Measurements from ENCODE around the gene PPP4R4.
A peak's percentile ranks its signal among the peaks of the same experiment; 100 is the strongest.

The PPP4R4 gene

DNA sequence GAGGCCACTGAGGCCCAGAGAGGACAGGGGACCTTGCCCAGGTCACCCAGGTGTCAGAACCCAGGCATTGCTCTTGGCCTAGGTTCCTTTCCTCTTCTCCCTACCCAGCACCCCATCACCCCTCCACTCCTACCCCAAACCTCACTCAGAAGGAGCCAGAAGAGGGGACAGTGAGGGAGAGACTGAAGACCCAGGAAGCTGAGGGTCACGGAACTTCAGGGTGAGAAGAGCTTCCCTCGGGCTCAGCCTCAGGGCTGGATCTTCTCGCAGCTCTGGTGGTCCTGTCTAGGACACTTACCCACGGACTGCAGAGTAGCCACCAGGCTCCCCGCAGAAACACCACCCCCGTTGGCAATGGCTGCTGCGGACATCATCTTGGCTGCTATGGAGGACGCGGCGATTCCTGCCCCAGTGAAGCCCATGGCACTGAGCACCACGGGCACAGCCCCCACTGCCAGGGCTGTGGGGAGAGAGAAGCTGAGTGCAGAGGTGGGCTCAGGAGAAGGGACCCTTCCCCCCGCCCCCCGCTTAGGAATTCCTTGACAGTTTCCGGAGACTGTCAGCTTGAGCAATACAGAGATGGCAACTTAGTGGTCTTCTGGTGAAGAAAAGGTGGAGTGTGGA, 45.8 kb upstream of the PPP4R4 start:
- peak overlapping the region; percentile 49 for H3K4me3 ChIP-seq (replicated peaks; ENCODE audit: low read depth, low read length)
- DNase-seq (ENCODE audit: extremely low read depth, low read depth), result no peak
- TF ChIP-seq, protein P1, sequence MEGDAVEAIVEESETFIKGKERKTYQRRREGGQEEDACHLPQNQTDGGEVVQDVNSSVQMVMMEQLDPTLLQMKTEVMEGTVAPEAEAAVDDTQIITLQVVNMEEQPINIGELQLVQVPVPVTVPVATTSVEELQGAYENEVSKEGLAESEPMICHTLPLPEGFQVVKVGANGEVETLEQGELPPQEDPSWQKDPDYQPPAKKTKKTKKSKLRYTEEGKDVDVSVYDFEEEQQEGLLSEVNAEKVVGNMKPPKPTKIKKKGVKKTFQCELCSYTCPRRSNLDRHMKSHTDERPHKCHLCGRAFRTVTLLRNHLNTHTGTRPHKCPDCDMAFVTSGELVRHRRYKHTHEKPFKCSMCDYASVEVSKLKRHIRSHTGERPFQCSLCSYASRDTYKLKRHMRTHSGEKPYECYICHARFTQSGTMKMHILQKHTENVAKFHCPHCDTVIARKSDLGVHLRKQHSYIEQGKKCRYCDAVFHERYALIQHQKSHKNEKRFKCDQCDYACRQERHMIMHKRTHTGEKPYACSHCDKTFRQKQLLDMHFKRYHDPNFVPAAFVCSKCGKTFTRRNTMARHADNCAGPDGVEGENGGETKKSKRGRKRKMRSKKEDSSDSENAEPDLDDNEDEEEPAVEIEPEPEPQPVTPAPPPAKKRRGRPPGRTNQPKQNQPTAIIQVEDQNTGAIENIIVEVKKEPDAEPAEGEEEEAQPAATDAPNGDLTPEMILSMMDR (IDR thresholded peaks at IDR 0.05; ENCODE audit: low read depth, low read length, missing control alignments), result no peak

DNA sequence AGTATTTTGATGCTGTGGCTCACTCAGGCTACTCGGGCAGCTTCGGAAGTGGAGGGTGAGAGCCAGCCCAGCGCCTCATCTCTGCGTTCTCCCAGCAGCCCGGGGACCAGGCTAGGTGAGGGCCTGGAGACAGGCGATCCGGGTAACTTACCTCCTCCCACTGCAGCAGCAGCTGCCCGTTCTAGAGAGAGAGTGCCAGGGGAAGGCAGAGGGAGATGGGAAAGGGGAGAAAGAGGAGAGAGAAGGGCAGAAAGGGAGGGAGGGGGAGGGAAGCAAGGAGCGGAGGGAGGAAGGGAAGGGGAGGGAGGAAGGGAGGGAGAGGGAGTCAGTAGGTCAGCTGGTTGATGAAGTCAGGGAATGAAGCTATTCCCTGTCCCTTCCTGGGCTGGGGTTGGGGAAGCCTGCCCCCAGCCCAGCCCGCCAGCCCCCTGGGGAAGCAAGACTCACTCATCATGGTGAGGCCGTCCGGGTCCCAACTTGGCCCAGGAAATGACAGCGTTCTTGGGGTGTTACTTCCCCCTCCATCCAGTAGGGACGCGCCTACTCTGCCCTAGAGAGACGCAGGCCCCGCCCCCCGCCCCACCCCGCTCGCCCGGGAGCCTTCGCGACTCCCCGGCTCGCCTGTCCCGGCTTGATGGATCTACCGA, 44.9 kb upstream of the PPP4R4 start, which contains the start of gene IFI27L2:
IFI27L2 (minus strand) TSS at position 494 of the 647 bp plus-strand sequence; CDS start at position 454, 40 bp downstream.
- TF ChIP-seq, protein P1 (IDR thresholded peaks at IDR 0.05; ENCODE audit: low read depth, low read length, missing control alignments), result no peak
- no peak for DNase-seq (ENCODE audit: extremely low read depth, low read depth)
- H3K4me3 ChIP-seq (replicated peaks; ENCODE audit: low read depth, low read length), result peak within 1 kb of the TSS; percentile 49

- H3K4me3 ChIP-seq (replicated peaks; ENCODE audit: low read depth, low read length), result peak overlapping the region; percentile 49
- DNase-seq (ENCODE audit: extremely low read depth, low read depth), result no peak
- TF ChIP-seq, protein P1 (IDR thresholded peaks at IDR 0.05; ENCODE audit: low read depth, low read length, missing control alignments), result no peak
Observed at GRCh38 chr14:94129758-94130414, 44.2 kb upstream of the PPP4R4 start.

DNA sequence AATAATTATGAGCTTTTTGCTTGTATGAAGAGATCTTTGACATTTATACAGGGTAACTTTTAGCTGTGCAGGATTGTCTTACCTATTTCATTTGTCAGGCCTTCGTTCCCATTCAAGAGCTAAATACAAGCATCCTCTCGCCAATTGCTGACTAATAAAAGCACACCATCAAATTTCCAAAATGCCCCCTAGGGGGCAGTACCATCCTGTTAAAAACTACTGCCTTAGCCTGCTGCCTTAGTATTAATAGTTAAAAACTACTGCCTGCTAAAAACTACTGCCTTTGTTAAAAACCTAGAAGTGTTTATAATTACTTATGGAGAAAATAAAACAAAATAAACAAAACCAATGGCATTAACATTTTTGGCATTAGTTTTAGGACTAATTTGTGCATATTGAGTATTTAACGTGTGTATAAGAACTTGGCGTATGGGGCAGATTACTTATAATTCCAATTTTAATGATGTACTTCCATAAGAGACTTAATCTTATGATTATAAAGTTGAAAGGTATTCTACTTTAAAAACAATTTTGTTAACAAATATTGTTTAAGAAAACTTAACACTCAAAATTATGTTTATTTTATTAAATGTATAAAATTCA, 41.7 kb upstream of the PPP4R4 start:
- no peak for DNase-seq (ENCODE audit: extremely low read depth, low read depth)
- no peak overlapping the region for H3K4me3 ChIP-seq (replicated peaks; ENCODE audit: low read depth, low read length)
- TF ChIP-seq, protein P1 (IDR thresholded peaks at IDR 0.05; ENCODE audit: low read depth, low read length, missing control alignments), result peak; percentile 74

DNA sequence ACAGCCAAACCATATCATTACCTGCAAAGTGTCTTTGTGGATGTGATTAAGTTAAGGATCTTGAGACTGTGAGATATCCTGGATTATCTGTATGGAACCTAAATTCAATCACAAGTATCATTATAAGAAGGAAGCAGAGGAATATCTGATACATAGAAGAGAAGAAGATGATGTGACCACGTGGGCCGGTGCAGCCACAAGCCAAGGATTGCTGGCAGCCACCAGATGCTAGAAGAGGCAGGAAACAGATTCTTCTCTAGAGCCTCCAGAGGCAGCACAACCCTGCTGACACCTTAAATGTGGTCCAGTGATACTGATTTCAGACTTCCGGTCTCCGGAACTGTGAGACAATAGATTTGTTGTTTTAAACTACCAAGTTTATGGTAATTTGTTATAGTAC, 38.6 kb upstream of the PPP4R4 start:
- DNase-seq (ENCODE audit: extremely low read depth, low read depth), result no peak
- TF ChIP-seq, protein P1 (IDR thresholded peaks at IDR 0.05; ENCODE audit: low read depth, low read length, missing control alignments), result no peak

GRCh38 chr14:94136575-94137331, 37.4 kb upstream of the PPP4R4 start:
- DNase-seq (ENCODE audit: extremely low read depth, low read depth), result peak; percentile 65
- TF ChIP-seq, protein P1 (IDR thresholded peaks at IDR 0.05; ENCODE audit: low read depth, low read length, missing control alignments), result peak; percentile 95
- no peak overlapping the region for H3K4me3 ChIP-seq (replicated peaks; ENCODE audit: low read depth, low read length)

More for the DNA sequence above, 38.6 kb upstream of the PPP4R4 start:
- H3K4me3 ChIP-seq (replicated peaks; ENCODE audit: low read depth, low read length), result no peak overlapping the region

Data from HFF-Myc (cell line).